PC-3 (cell line): ENCODE results near the gene BLNK.

Experiments
- EZH2 ChIP-seq: fragments of 300-600 bp; sonication (generic); IDR thresholded peaks from one replicate; pipeline ENCODE4 v1.6.1; 2017; ENCODE audit warnings: antibody characterized with exemption, mild to moderate bottlenecking, low read length; ENCODE audit not compliant: unreplicated experiment
- EZH2phosphoT487 ChIP-seq: fragments of 300-600 bp; sonication (generic); IDR thresholded peaks from 2 replicates; pipeline ENCODE4 v1.6.1; 2018; ENCODE audit warnings: mild to moderate bottlenecking, antibody characterized with exemption, low read length, borderline replicate concordance
- TF ChIP-seq, protein P1 (sequence below): fragments of 300-600 bp; sonication (generic); conservative IDR thresholded peaks from 2 replicates; pipeline ENCODE4 v1.5.1; 2017; ENCODE audit warnings: antibody characterized with exemption, low read depth, mild to moderate bottlenecking, low read length

DNA sequence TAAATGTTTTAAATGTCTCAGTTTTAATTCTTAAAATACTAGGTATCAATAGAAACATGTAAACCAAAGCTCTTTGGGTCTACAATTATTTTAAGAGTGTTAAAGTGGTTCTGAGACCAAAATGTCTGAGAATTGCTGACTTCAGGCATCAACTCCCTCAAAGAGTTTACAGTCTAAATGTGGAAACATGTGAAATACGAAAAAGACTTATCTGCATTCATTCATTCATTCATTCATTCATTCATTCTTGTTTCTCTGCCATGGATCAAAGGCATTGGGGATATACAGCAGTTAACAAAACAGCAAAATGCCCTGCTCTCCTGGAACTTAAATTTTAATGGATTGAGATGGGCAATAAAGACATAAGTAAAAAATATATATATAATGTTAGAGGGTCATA is 69.8 kb downstream of the BLNK start:
- TF ChIP-seq, protein P1, sequence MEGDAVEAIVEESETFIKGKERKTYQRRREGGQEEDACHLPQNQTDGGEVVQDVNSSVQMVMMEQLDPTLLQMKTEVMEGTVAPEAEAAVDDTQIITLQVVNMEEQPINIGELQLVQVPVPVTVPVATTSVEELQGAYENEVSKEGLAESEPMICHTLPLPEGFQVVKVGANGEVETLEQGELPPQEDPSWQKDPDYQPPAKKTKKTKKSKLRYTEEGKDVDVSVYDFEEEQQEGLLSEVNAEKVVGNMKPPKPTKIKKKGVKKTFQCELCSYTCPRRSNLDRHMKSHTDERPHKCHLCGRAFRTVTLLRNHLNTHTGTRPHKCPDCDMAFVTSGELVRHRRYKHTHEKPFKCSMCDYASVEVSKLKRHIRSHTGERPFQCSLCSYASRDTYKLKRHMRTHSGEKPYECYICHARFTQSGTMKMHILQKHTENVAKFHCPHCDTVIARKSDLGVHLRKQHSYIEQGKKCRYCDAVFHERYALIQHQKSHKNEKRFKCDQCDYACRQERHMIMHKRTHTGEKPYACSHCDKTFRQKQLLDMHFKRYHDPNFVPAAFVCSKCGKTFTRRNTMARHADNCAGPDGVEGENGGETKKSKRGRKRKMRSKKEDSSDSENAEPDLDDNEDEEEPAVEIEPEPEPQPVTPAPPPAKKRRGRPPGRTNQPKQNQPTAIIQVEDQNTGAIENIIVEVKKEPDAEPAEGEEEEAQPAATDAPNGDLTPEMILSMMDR: no peak
- TF ChIP-seq EZH2 (no peak), EZH2phosphoT487 (no peak)
